ENCODE data around the gene DPM1.
"Not testable (repeated sequence)": the region's sequence is repeated elsewhere in the genome, so short reads cannot be mapped to it uniquely, and the experiment has no call there.

Gene DPM1

GRCh38 chr20:50991076-50991475 is 32.7 kb upstream of the DPM1 start:
- Mint-ChIP-seq H3K9me3 (no peaks in the 10 kb centered on the region), H3K27ac (no peak overlapping the region), H3K27me3 (ENCODE audit: low read depth) (peaks cover 4% of the 10 kb centered on the region), H3K4me3 (no peak overlapping the region), H3K36me3 (ENCODE audit: low read depth) (no peaks in the 10 kb centered on the region), H3K4me1 (ENCODE audit: low read depth) (peaks cover 5% of the 10 kb centered on the region)
- DNase-seq (ENCODE audit: low spot score) = no peak

GRCh38 chr20:50987493-50988210 is 29.3 kb upstream of the DPM1 start:
- Mint-ChIP-seq H3K4me1 (ENCODE audit: low read depth) (no peaks in the 10 kb centered on the region), H3K4me3 (no peak overlapping the region), H3K9me3 (no peaks in the 10 kb centered on the region), H3K27ac (no peak overlapping the region), H3K36me3 (ENCODE audit: low read depth) (no peaks in the 10 kb centered on the region), H3K27me3 (ENCODE audit: low read depth) (peaks cover 4% of the 10 kb centered on the region)
- DNase-seq (ENCODE audit: low spot score) = peak; percentile 45

DNA sequence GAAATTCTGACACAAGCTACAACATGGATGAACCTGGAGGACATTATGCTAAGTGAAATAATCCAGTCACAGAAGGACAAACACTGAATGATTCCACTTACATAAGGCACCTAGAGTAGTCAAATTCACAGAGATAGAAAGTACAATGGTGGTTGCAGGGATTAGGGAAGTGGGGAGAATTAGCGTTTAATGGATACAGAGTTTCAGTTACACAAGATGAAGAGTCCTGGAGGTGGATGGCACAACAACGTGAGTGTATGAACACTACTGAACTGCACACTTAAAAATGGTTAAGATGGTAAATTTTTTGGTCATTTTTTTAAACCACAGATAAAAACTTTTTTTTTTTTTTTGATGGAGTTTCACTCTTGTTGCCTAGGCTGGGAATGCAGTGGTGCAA is 25.0 kb upstream of the DPM1 start:
- no peak overlapping the region for H3K27ac Mint-ChIP-seq
- peaks cover 2% of the 10 kb centered on the region for H3K4me1 Mint-ChIP-seq (ENCODE audit: low read depth)

DNA sequence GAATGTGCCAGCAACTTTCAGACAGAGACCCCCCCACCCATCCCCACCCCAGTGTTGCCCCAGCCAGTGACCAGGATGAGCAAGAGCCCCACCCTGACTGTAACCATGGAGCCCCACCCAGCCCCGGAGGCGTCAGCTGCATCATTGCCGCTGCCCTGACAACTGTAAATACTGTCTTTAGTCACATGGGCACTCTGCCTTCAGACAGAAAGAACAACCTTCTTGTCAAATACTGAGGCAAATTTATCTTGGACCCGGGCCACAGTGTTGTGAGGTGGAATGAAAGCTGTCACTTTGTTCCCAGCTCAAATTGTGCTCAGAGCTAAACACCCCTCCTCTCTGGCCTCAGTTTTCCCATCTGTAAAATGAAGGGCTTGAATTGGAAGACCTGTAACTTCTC is 24.0 kb upstream of the DPM1 start:
- Mint-ChIP-seq H3K9me3 (no peaks in the 10 kb centered on the region), H3K4me1 (ENCODE audit: low read depth) (peaks cover 2% of the 10 kb centered on the region), H3K36me3 (ENCODE audit: low read depth) (no peaks in the 10 kb centered on the region), H3K4me3 (no peak overlapping the region), H3K27ac (no peak overlapping the region), H3K27me3 (ENCODE audit: low read depth) (peaks cover 4% of the 10 kb centered on the region)
- no peak for DNase-seq (ENCODE audit: low spot score)

More for the DNA sequence above, 25.0 kb upstream of the DPM1 start:
- no peaks in the 10 kb centered on the region for H3K36me3 Mint-ChIP-seq (ENCODE audit: low read depth)
- no peaks in the 10 kb centered on the region for H3K9me3 Mint-ChIP-seq
- peaks cover 4% of the 10 kb centered on the region for H3K27me3 Mint-ChIP-seq (ENCODE audit: low read depth)
- H3K4me3 Mint-ChIP-seq = no peak overlapping the region
- DNase-seq (ENCODE audit: low spot score) = no peak

DNA sequence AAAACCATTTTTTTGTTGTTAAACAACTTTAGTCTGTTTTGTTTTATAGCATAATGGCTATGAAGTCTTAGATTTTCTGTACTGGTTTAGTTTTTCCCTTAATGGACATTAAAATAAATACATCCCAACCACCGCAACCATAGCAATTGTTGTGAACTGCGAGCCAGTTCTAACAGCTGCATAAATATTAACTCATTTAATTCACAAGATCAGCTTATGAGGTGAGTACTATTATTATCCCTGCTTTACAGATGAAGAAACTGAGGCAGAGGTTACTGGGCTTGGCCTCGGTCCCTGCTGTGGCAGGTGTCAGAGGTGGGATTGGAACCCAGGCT is 23.3 kb upstream of the DPM1 start:
- Mint-ChIP-seq H3K36me3 (ENCODE audit: low read depth) (no peaks in the 10 kb centered on the region), H3K4me1 (ENCODE audit: low read depth) (peaks cover 2% of the 10 kb centered on the region), H3K27me3 (ENCODE audit: low read depth) (peaks cover 7% of the 10 kb centered on the region), H3K9me3 (no peaks in the 10 kb centered on the region), H3K4me3 (no peak overlapping the region), H3K27ac (no peak overlapping the region)
- no peak for DNase-seq (ENCODE audit: low spot score)

GRCh38 chr20:50980851-50981713 is 22.8 kb upstream of the DPM1 start:
- Mint-ChIP-seq H3K27me3 (ENCODE audit: low read depth) (peaks cover 3% of the 10 kb centered on the region), H3K4me1 (ENCODE audit: low read depth) (peaks cover 2% of the 10 kb centered on the region), H3K27ac (no peak overlapping the region), H3K4me3 (no peak overlapping the region), H3K9me3 (no peaks in the 10 kb centered on the region), H3K36me3 (ENCODE audit: low read depth) (no peaks in the 10 kb centered on the region)
- DNase-seq (ENCODE audit: low spot score) = peak; percentile 38

DNA sequence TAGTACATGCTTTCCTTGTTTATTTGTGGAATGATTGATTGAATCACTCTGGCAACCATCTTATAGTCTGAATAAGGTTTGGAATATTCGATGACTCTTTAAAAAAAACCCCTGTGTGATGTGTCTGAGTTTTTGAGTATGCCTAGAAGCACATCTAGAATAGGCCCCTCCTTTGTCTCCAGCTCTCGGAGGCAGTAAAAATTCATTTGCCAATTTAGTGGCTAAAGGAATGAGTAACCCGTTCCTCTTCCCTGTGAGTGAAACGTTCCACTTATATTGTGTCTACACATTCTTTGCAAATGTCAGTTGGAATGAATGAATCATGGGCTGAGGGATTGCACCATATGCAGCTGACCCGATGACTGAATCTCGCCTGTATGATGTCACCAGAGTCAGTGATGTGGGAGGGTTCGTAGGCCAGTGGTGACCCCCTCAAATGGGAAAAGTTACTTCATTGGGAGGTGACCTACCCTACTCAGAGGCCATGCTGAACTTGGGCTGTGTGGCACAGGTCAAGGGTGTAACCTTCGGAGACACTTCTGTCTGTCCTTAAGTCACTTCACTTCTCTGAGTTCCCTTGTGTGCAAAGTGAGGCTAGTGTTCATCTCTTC is 21.8 kb upstream of the DPM1 start:
- DNase-seq (ENCODE audit: low spot score) = peak; percentile 73
- H3K4me1 Mint-ChIP-seq (ENCODE audit: low read depth) = peaks cover 2% of the 10 kb centered on the region
- peaks cover 6% of the 10 kb centered on the region for H3K27me3 Mint-ChIP-seq (ENCODE audit: low read depth)
- H3K36me3 Mint-ChIP-seq (ENCODE audit: low read depth) = no peaks in the 10 kb centered on the region
- no peaks in the 10 kb centered on the region for H3K9me3 Mint-ChIP-seq
- no peak overlapping the region for H3K4me3 Mint-ChIP-seq
- no peak overlapping the region for H3K27ac Mint-ChIP-seq

- H3K9me3 Mint-ChIP-seq; H3K4me3 Mint-ChIP-seq; H3K27ac Mint-ChIP-seq; H3K36me3 Mint-ChIP-seq (ENCODE audit: low read depth); DNase-seq (ENCODE audit: low spot score); H3K27me3 Mint-ChIP-seq (ENCODE audit: low read depth); H3K4me1 Mint-ChIP-seq (ENCODE audit: low read depth): not testable (repeated sequence)
Measured at GRCh38 chr20:50978533-50978932, 20.2 kb upstream of the DPM1 start.

- Mint-ChIP-seq H3K9me3 (no peaks in the 10 kb centered on the region), H3K4me1 (ENCODE audit: low read depth) (peaks cover 2% of the 10 kb centered on the region), H3K27me3 (ENCODE audit: low read depth) (peaks cover 6% of the 10 kb centered on the region), H3K27ac (no peak overlapping the region), H3K36me3 (ENCODE audit: low read depth) (no peaks in the 10 kb centered on the region), H3K4me3 (no peak overlapping the region)
- no peak for DNase-seq (ENCODE audit: low spot score)
Measured at GRCh38 chr20:50977066-50978021, 19.0 kb upstream of the DPM1 start.

GRCh38 chr20:50975701-50976330 is 17.5 kb upstream of the DPM1 start:
- H3K27ac Mint-ChIP-seq = no peak overlapping the region
- no peak for DNase-seq (ENCODE audit: low spot score)
- no peaks in the 10 kb centered on the region for H3K9me3 Mint-ChIP-seq
- no peak overlapping the region for H3K4me3 Mint-ChIP-seq
- H3K4me1 Mint-ChIP-seq (ENCODE audit: low read depth) = peaks cover 2% of the 10 kb centered on the region
- H3K36me3 Mint-ChIP-seq (ENCODE audit: low read depth) = no peaks in the 10 kb centered on the region
- H3K27me3 Mint-ChIP-seq (ENCODE audit: low read depth) = peaks cover 6% of the 10 kb centered on the region

GRCh38 chr20:50969912-50970311 is 11.6 kb upstream of the DPM1 start:
- no peak overlapping the region for H3K4me3 Mint-ChIP-seq
- no peaks in the 10 kb centered on the region for H3K4me1 Mint-ChIP-seq (ENCODE audit: low read depth)
- H3K27me3 Mint-ChIP-seq (ENCODE audit: low read depth) = no peaks in the 10 kb centered on the region
- DNase-seq (ENCODE audit: low spot score) = no peak
- no peaks in the 10 kb centered on the region for H3K36me3 Mint-ChIP-seq (ENCODE audit: low read depth)
- H3K27ac Mint-ChIP-seq = no peak overlapping the region
- no peaks in the 10 kb centered on the region for H3K9me3 Mint-ChIP-seq

DNA sequence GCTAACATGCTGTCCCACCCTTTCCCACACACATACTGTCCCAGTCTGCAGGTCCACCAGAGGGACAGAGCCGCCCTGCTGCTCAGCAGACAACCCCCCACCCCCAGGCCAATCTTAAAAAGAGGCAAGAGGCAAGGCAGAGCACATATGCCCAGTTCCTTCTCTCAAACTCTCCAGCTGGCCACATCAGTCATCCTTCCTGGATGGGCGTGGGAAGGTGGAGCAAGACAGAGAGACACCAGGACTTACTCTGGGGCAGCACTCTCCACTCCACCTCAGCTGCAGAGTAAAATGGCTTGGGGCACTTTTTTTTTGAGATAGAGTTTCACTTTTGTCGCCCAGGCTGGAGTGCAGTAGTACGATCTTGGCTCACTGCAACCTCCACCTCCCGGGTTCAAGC is 11.1 kb upstream of the DPM1 start:
- Mint-ChIP-seq H3K4me3 (no peak overlapping the region), H3K27ac (no peak overlapping the region), H3K9me3 (no peaks in the 10 kb centered on the region), H3K4me1 (ENCODE audit: low read depth) (no peaks in the 10 kb centered on the region), H3K36me3 (ENCODE audit: low read depth) (no peaks in the 10 kb centered on the region), H3K27me3 (ENCODE audit: low read depth) (no peaks in the 10 kb centered on the region)
- DNase-seq (ENCODE audit: low spot score) = no peak

- H3K4me1 Mint-ChIP-seq (ENCODE audit: low read depth) = no peaks in the 10 kb centered on the region
- H3K27me3 Mint-ChIP-seq (ENCODE audit: low read depth) = no peaks in the 10 kb centered on the region
- no peaks in the 10 kb centered on the region for H3K36me3 Mint-ChIP-seq (ENCODE audit: low read depth)
- H3K9me3 Mint-ChIP-seq = no peaks in the 10 kb centered on the region
- DNase-seq (ENCODE audit: low spot score) = no peak
- H3K27ac Mint-ChIP-seq = no peak overlapping the region
- H3K4me3 Mint-ChIP-seq = no peak overlapping the region
Measured at GRCh38 chr20:50968289-50968688, 10.0 kb upstream of the DPM1 start.
